K562 (cell line): ENCODE data around the gene UPK2. TPM values are rescaled to one million over a fixed set of nuclear protein-coding genes. Genes with fewer than 3 reads are reported as not detected.

Experiments used
- CBX1 ChIP-seq: sonication (generic); IDR thresholded peaks from 2 replicates; pipeline ENCODE4 v1.6.1; 2016; ENCODE audit warnings: antibody characterized with exemption, low read depth, mild to moderate bottlenecking
- CEBPG ChIP-seq, 3 experiments: fragments of 200-800 bp in 1 of 3; sonication (Bioruptor generic) in 1 of 3; sonication (generic) in 1 of 3; formaldehyde crosslinking in 1 of 3; IDR thresholded peaks in 2 of 3; conservative IDR thresholded peaks in 1 of 3; 2 replicates each; pipeline versions ENCODE4 v1.6.1 to v1.8.0; 2016 to 2022; ENCODE audit warnings: missing compliant biosample characterization in 2 of 3, missing genetic modification characterization in 2 of 3, mild to moderate bottlenecking in 1 of 3, missing genetic modification reagents in 1 of 3
- CLOCK ChIP-seq: fragments of 250-450 bp; sonication (Bioruptor Pico); IDR thresholded peaks from 2 replicates; pipeline ENCODE4 v1.4.0; 2020; ENCODE audit warnings: mild to moderate bottlenecking, moderate library complexity, borderline replicate concordance
- DACH1 ChIP-seq: fragments of 450-650 bp; IDR thresholded peaks from 2 replicates; pipeline ENCODE4 v1.6.1; 2018; ENCODE audit not compliant: partially characterized antibody
- ELF2 ChIP-seq: fragments of 250-450 bp; sonication (Bioruptor Pico); IDR thresholded peaks from 2 replicates; pipeline ENCODE4 v1.5.0; 2021; ENCODE audit warnings: mild to moderate bottlenecking
- MEIS2 ChIP-seq: fragments of 450-650 bp; IDR thresholded peaks from 2 replicates; pipeline ENCODE4 v1.6.1; 2014; ENCODE audit warnings: mild to moderate bottlenecking; ENCODE audit not compliant: partially characterized antibody
- MYC ChIP-seq, 2 experiments: fragments of 250-450 bp in 1 of 2; sonication (Bioruptor Pico) in 1 of 2; IDR thresholded peaks; 2 replicates each; pipeline versions ENCODE4 v1.5.1 to v1.6.1; 2012 to 2021; ENCODE audit warnings: low read depth in 2 of 2, borderline replicate concordance in 1 of 2, improper control_type of control experiment in 1 of 2, low read length in 1 of 2, mild to moderate bottlenecking in 1 of 2, moderate library complexity in 1 of 2
- SLC30A9 ChIP-seq: fragments of 250-450 bp; sonication (Bioruptor Pico); IDR thresholded peaks from 2 replicates; pipeline ENCODE4 v1.8.0; 2022; ENCODE audit warnings: mild to moderate bottlenecking, moderate library complexity
- ZNF133 ChIP-seq: fragments of 250-450 bp; sonication (Bioruptor Pico); IDR thresholded peaks from 2 replicates; pipeline ENCODE4 v1.4.0; 2020; ENCODE audit warnings: mild to moderate bottlenecking
- ZNF174 ChIP-seq: fragments of 250-450 bp; sonication (Bioruptor Pico); IDR thresholded peaks from 2 replicates; pipeline ENCODE4 v1.4.0; 2020; ENCODE audit warnings: mild to moderate bottlenecking
- ZNF197 ChIP-seq: fragments of 200-800 bp; sonication (Bioruptor generic); IDR thresholded peaks from 2 replicates; pipeline ENCODE4 v1.6.1; 2016; ENCODE audit warnings: low read depth, missing genetic modification characterization, missing compliant biosample characterization
- ZNF23 ChIP-seq: fragments of 250-450 bp; sonication (Bioruptor Pico); IDR thresholded peaks from 2 replicates; pipeline ENCODE4 v1.4.0; 2020; ENCODE audit warnings: mild to moderate bottlenecking
- ZNF253 ChIP-seq: fragments of 250-450 bp; sonication (Bioruptor Pico); conservative IDR thresholded peaks from 2 replicates; pipeline ENCODE4 v1.6.1; 2021; ENCODE audit warnings: mild to moderate bottlenecking
- ZNF445 ChIP-seq: fragments of 250-450 bp; sonication (Bioruptor Pico); IDR thresholded peaks from 2 replicates; pipeline ENCODE4 v1.4.0; 2020; ENCODE audit warnings: low read depth, mild to moderate bottlenecking, moderate library complexity
- ZNF778 ChIP-seq: fragments of 450-650 bp; formaldehyde crosslinking; IDR thresholded peaks from 2 replicates; pipeline ENCODE4 v1.4.0; 2020; ENCODE audit warnings: mild to moderate bottlenecking, moderate library complexity
- ZNF830 ChIP-seq: fragments of 250-450 bp; sonication (Bioruptor Pico); IDR thresholded peaks from 2 replicates; pipeline ENCODE4 v1.5.0; 2021; ENCODE audit warnings: mild to moderate bottlenecking
- polyA plus RNA-seq, 8 experiments: library from polyadenylated mRNA; depleted of rRNA in 4 of 8; stranded (reverse) in 5 of 8; unstranded in 3 of 8; fragments of >200 nt; fragmentation: Nextera tagmentation in 2 of 8; fragmentation: Illumina TruSeq in 1 of 8; extraction: Ambion mirVana in 2 of 8; extraction: Trizol in 1 of 8; gene quantifications; 2 replicates each; pipeline versions ENCODE4 v1.2.1 to v1.2.3, GENCODE V29; 2011 to 2014; ENCODE audit warnings: inconsistent platforms in 1 of 8, missing spikeins in 1 of 8
- total RNA-seq, 7 experiments: library from RNA; depleted of rRNA in 6 of 7; stranded (reverse); fragments of >200 nt in 6 of 7; fragmentation: Illumina TruSeq in 2 of 7; extraction: Trizol in 2 of 7; gene quantifications; 2 replicates each; pipeline versions ENCODE4 v1.2.1 to v1.2.3, GENCODE V29; 2011 to 2021; ENCODE audit warnings: low replicate concordance in 1 of 7
- TF ChIP-seq, protein P1 (sequence below): sonication (generic); formaldehyde crosslinking; IDR thresholded peaks from 2 replicates; pipeline ENCODE4 v1.8.1; 2022; ENCODE audit warnings: missing genetic modification reagents
- TF ChIP-seq, protein P2 (sequence below): fragments of 250-450 bp; sonication (Bioruptor Pico); IDR thresholded peaks from 2 replicates; pipeline ENCODE4 v1.8.0; 2021; ENCODE audit warnings: borderline replicate concordance, mild to moderate bottlenecking, moderate library complexity; ENCODE audit not compliant: poor library complexity, severe bottlenecking

The UPK2 gene
- total and polyA plus RNA-seq, 9 of the 15 experiments (the other 6 are each of a cell fraction or from before 2014, with no cell fraction given) = not detected

DNA sequence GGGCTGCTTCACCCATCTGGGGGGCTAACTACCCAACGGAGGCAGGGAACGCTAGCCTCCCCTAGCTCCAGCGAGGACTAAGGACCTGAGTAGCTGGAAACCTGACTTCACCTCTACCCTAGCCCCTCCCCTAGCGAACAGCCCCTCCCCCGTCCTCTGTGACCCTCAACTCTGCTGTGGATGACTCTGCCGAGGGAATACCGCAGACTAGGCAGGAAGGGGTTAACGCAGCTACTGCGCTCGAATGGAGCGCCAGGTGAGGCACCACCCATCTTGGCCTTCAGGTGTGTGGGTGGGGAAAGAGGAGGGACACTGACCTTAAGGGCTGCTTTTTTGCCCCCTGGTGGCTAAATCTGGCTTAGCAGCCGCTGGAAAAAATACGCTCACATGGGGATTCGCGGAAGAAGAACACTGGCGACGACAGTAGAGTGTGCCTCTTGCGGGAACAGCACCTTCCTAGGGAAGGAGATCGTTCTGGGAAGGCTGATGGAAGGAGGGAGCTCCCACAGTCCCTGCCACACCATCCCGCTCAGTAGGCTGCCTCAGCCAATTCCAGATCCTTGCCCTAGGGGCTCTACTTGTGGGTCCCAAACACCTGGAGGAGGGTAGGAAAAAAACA lies 25.9 kb upstream of the UPK2 start (continued):
- TF ChIP-seq ZNF830 (CRISPR knock-in tag) = no peak
- TF ChIP-seq DACH1 = no peak
- no peak for TF ChIP-seq CEBPG (CRISPR knock-in tag; IDR thresholded peaks at IDR 0.05)
- no peak for TF ChIP-seq CEBPG (tag; conservative IDR thresholded peaks at IDR 0.05 in 1 of 2, IDR thresholded peaks at IDR 0.05 in 1 of 2)
- peak; percentile 38 for TF ChIP-seq MYC (IDR thresholded peaks at IDR 0.05; ENCODE audit: low read depth, low read length)
- TF ChIP-seq MYC (CRISPR knock-in tag; IDR thresholded peaks at IDR 0.05; ENCODE audit: borderline replicate concordance, low read depth) = no peak
- no peak for TF ChIP-seq MEIS2
- TF ChIP-seq SLC30A9 (CRISPR knock-in tag) = no peak
- TF ChIP-seq, protein P1, sequence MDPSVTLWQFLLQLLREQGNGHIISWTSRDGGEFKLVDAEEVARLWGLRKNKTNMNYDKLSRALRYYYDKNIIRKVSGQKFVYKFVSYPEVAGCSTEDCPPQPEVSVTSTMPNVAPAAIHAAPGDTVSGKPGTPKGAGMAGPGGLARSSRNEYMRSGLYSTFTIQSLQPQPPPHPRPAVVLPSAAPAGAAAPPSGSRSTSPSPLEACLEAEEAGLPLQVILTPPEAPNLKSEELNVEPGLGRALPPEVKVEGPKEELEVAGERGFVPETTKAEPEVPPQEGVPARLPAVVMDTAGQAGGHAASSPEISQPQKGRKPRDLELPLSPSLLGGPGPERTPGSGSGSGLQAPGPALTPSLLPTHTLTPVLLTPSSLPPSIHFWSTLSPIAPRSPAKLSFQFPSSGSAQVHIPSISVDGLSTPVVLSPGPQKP = no peak
- TF ChIP-seq ZNF197 (CRISPR knock-in tag) = no peak
- TF ChIP-seq ZNF778 (CRISPR knock-in tag) = no peak
- TF ChIP-seq ZNF174 (CRISPR knock-in tag) = no peak
- no peak for TF ChIP-seq ELF2 (CRISPR knock-in tag)
- no peak for TF ChIP-seq CBX1
- no peak for TF ChIP-seq CLOCK (CRISPR knock-in tag)
- TF ChIP-seq, protein P2, sequence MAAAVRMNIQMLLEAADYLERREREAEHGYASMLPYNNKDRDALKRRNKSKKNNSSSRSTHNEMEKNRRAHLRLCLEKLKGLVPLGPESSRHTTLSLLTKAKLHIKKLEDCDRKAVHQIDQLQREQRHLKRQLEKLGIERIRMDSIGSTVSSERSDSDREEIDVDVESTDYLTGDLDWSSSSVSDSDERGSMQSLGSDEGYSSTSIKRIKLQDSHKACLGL = no peak
- TF ChIP-seq ZNF23 (CRISPR knock-in tag) = no peak
- TF ChIP-seq ZNF133 = no peak
- no peak for TF ChIP-seq ZNF445 (CRISPR knock-in tag)
- TF ChIP-seq ZNF253 (CRISPR knock-in tag) = no peak
